ENCODE measurements around the gene SLC25A12. TPM values are rescaled to one million over a fixed set of nuclear protein-coding genes. Genes with fewer than 3 reads are reported as not detected.

Gene SLC25A12
- total and polyA plus RNA-seq, 7 donors, result 19.1 to 83.6 (median 66.5) TPM

GRCh38 chr2:171882089-171882769, 11.8 kb downstream of the SLC25A12 start:
- TF ChIP-seq CTCF (IDR thresholded peaks at IDR 0.05), result no peak
- Histone ChIP-seq H3K27me3 (ENCODE audit: insufficient read depth in 3 of 3, low read length in 2 of 3) (no peaks in the 10 kb centered on the region), H3K4me1 (peaks cover 44% of the 10 kb centered on the region), H3K27ac (peak overlapping the region; percentile 87), H3K4me3 (no peak overlapping the region), H3K36me3 (ENCODE audit: insufficient read depth in 1 of 2, low read depth in 1 of 2) (no peaks in the 10 kb centered on the region), H3K9me3 (no peaks in the 10 kb centered on the region)
- intact Hi-C loops (cut with DNase I), result no loop called here
- ATAC-seq (peak; percentile 65 to 91 (median 76)), DNase-seq (no peak)
- 30 to 66% (median 33%) methylated on average over 2 of the region's 2 CpGs for WGBS, 3 donors

- H3K27ac ChIP-seq, result peak overlapping the region; percentile 87
- intact Hi-C loops (cut with DNase I), result no loop called here
- no peak for DNase-seq
Measured at GRCh38 chr2:171880774-171881173, 13.3 kb downstream of the SLC25A12 start.

GRCh38 chr2:171879865-171880264, 14.2 kb downstream of the SLC25A12 start:
- ATAC-seq (peak in 3 of 4 donors; percentile 57 to 68 (median 62)), DNase-seq (no peak)
- no peak for TF ChIP-seq CTCF (IDR thresholded peaks at IDR 0.05)
- 66 to 76% (median 67%) methylated on average over 1 of the region's 1 CpG for WGBS, 3 donors
- Histone ChIP-seq H3K4me3 (peak overlapping the region; percentile 34), H3K27me3 (ENCODE audit: insufficient read depth in 3 of 3, low read length in 2 of 3) (no peaks in the 10 kb centered on the region), H3K36me3 (ENCODE audit: insufficient read depth in 1 of 2, low read depth in 1 of 2) (no peaks in the 10 kb centered on the region), H3K4me1 (peaks cover 50% of the 10 kb centered on the region), H3K9me3 (no peaks in the 10 kb centered on the region), H3K27ac (peak overlapping the region; percentile 87)
- intact Hi-C loops (cut with DNase I), result no loop called here

More at GRCh38 chr2:171880774-171881173, 13.3 kb downstream of the SLC25A12 start:
- Histone ChIP-seq H3K9me3 (no peaks in the 10 kb centered on the region), H3K4me3 (no peak overlapping the region), H3K36me3 (ENCODE audit: insufficient read depth in 1 of 2, low read depth in 1 of 2) (no peaks in the 10 kb centered on the region), H3K4me1 (peaks cover 50% of the 10 kb centered on the region), H3K27me3 (ENCODE audit: insufficient read depth in 3 of 3, low read length in 2 of 3) (no peaks in the 10 kb centered on the region)
- WGBS, 3 donors, result 92 to 95% (median 94%) methylated on average over 3 of the region's 3 CpGs
- TF ChIP-seq CTCF (IDR thresholded peaks at IDR 0.05), result no peak
- ATAC-seq, result no peak

GRCh38 chr2:171878481-171878993, 15.5 kb downstream of the SLC25A12 start:
- no peak for TF ChIP-seq CTCF (IDR thresholded peaks at IDR 0.05)
- ATAC-seq (peak; percentile 67 to 86 (median 84)), DNase-seq (no peak)
- peak overlapping the region; percentile 87 for H3K27ac ChIP-seq
- peak overlapping the region; percentile 34 for H3K4me3 ChIP-seq
- 11 to 21% (median 20%) methylated on average over 2 of the region's 2 CpGs for WGBS, 3 donors
- H3K36me3 ChIP-seq (ENCODE audit: insufficient read depth in 1 of 2, low read depth in 1 of 2), result no peaks in the 10 kb centered on the region
- H3K9me3 ChIP-seq, result no peaks in the 10 kb centered on the region
- intact Hi-C loops (cut with DNase I), result no loop called here
- peaks cover 50% of the 10 kb centered on the region for H3K4me1 ChIP-seq
- no peaks in the 10 kb centered on the region for H3K27me3 ChIP-seq (ENCODE audit: insufficient read depth in 3 of 3, low read length in 2 of 3)

All from psoas muscle (tissue), 8 donors.